Fibroblast of the aortic adventitia (primary cell): ENCODE results near the gene PVRIG. TPM values are rescaled to one million over a fixed set of nuclear protein-coding genes. Genes with fewer than 3 reads are reported as not detected.
A peak's percentile ranks its signal among the peaks of the same experiment; 100 is the strongest.
"Not testable (repeated sequence)": the region's sequence is repeated elsewhere in the genome, so short reads cannot be mapped to it uniquely, and the experiment has no call there.

Experiments used
- DNase-seq: peaks from one replicate; pipeline ENCODE4 v3.0.0-alpha.2; 2010; ENCODE audit warnings: low read depth
- H3K4me3 ChIP-seq: 2 replicates; pipeline ENCODE4 v1.5.1; 2011; ENCODE audit warnings: low read depth, mild to moderate bottlenecking, control low read depth, low read length, moderate library complexity
- total RNA-seq: library from RNA; depleted of rRNA; stranded (reverse); fragments of >200 nt; gene quantifications from 2 replicates; pipeline ENCODE4 v1.2.3, GENCODE V29; 2012; ENCODE audit warnings: low replicate concordance
- TF ChIP-seq, protein P1 (sequence below): IDR thresholded peaks from 2 replicates; pipeline ENCODE4 v1.5.1; 2011; ENCODE audit warnings: mild to moderate bottlenecking, low read length, control low read depth, inconsistent platforms; ENCODE audit not compliant: insufficient read depth

The PVRIG gene
- total RNA-seq, 1 donor: not detected

DNA sequence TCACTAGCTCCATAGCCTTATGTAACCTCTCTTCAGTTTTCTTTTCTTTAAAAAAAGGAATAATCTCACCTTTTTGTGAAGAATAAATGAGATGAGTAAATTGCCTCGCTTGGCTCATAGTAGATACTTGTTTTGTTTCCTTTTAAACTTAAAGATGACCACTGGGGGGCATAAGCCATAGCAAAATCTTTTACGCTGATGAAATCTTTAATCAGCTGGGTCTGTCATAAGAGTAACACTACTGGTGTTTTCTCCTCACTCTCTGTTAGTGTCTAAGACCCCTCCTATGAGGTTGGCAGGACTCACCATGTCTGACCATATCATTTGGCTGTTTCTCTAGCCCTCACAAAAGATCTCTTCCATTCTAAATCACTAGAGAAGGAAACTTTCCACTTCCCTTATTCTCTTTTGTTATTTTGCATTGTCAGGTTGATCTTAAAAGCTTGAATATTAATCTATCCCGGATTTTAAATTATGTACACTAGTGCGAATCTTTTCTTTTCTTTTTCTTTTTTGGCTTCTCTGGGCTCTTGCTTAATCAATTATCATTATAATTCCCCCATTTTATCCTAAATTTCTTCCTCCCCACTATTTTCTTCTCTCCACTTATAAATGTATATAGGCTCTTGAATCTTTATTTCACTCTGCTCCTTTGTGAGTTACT is 29.6 kb upstream of the PVRIG start:
- peak; percentile 80 for DNase-seq
- no peak overlapping the region for H3K4me3 ChIP-seq
- TF ChIP-seq, protein P1, sequence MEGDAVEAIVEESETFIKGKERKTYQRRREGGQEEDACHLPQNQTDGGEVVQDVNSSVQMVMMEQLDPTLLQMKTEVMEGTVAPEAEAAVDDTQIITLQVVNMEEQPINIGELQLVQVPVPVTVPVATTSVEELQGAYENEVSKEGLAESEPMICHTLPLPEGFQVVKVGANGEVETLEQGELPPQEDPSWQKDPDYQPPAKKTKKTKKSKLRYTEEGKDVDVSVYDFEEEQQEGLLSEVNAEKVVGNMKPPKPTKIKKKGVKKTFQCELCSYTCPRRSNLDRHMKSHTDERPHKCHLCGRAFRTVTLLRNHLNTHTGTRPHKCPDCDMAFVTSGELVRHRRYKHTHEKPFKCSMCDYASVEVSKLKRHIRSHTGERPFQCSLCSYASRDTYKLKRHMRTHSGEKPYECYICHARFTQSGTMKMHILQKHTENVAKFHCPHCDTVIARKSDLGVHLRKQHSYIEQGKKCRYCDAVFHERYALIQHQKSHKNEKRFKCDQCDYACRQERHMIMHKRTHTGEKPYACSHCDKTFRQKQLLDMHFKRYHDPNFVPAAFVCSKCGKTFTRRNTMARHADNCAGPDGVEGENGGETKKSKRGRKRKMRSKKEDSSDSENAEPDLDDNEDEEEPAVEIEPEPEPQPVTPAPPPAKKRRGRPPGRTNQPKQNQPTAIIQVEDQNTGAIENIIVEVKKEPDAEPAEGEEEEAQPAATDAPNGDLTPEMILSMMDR: peak; percentile 55

- TF ChIP-seq, protein P1: no peak
- no peak overlapping the region for H3K4me3 ChIP-seq
- DNase-seq: peak; percentile 66
These were observed 28.0 kb upstream of the PVRIG start for GRCh38 chr7:100191775-100192174.

GRCh38 chr7:100192281-100192862 is 27.4 kb upstream of the PVRIG start:
- not testable (repeated sequence) for DNase-seq, H3K4me3 ChIP-seq

GRCh38 chr7:100192969-100193368 is 26.8 kb upstream of the PVRIG start:
- H3K4me3 ChIP-seq: no peak overlapping the region
- no peak for DNase-seq
- TF ChIP-seq, protein P1: no peak

- DNase-seq: no peak
- TF ChIP-seq, protein P1: no peak
These were observed 24.5 kb upstream of the PVRIG start for GRCh38 chr7:100195222-100195621.

GRCh38 chr7:100195901-100196322 is 23.8 kb upstream of the PVRIG start:
- not testable (repeated sequence) for DNase-seq, H3K4me3 ChIP-seq

More at GRCh38 chr7:100195222-100195621, 24.5 kb upstream of the PVRIG start:
- H3K4me3 ChIP-seq: no peak overlapping the region

DNA sequence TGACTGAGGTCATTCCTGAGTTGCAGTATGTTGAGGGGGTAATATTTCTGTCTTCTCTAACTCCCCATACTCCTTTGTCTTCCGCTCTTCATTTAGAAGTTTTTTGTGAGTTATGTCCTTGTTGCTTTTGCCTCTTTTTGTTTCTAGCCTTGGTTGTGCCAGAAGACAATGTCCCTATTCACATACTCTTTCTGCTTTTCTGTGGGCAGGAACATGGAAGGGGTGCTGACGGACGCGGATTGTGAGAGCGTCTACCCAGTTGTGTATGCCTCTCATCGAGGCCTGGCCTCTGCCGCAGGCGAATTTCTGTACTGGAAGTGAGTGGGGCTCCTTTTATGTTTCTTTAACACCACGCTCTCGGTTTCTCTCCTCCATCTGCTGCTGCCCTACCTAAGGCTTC is 21.5 kb upstream of the PVRIG start:
- no peak overlapping the region for H3K4me3 ChIP-seq
- DNase-seq: no peak
- TF ChIP-seq, protein P1: no peak

GRCh38 chr7:100200693-100201092 is 19.1 kb upstream of the PVRIG start:
- TF ChIP-seq, protein P1: no peak
- DNase-seq: no peak
- H3K4me3 ChIP-seq: no peak overlapping the region
